Fibroblast of lung (primary cell): ENCODE results near the gene TAF11L11. TPM values are rescaled to one million over a fixed set of nuclear protein-coding genes. Genes with fewer than 3 reads are reported as not detected.
"Not testable (repeated sequence)": the region's sequence is repeated elsewhere in the genome, so short reads cannot be mapped to it uniquely, and the experiment has no call there.

Experiments
- DNase-seq, 2 donors: peaks; one replicate each; pipeline versions ENCODE4 v3.0.0 to v3.0.0-alpha.2; 2010; ENCODE audit warnings: low read depth in 2 of 2
- H2AFZ ChIP-seq: 2 replicates; pipeline ENCODE4 v1.5.1; 2012; ENCODE audit warnings: low read length, control low read depth, inconsistent platforms
- H3K27ac ChIP-seq: 2 replicates; pipeline ENCODE4 v1.5.1; 2011; ENCODE audit warnings: low read length, control low read depth; ENCODE audit not compliant: insufficient read depth
- H3K27me3 ChIP-seq: 2 replicates; pipeline ENCODE4 v1.5.1; 2011; ENCODE audit warnings: mild to moderate bottlenecking, low read length; ENCODE audit not compliant: control insufficient read depth, insufficient read depth
- H3K36me3 ChIP-seq: 2 replicates; pipeline ENCODE4 v1.5.1; 2011; ENCODE audit warnings: low read length; ENCODE audit not compliant: control insufficient read depth, insufficient read depth
- H3K4me1 ChIP-seq: 2 replicates; pipeline ENCODE4 v1.5.1; 2011; ENCODE audit warnings: low read length; ENCODE audit not compliant: control insufficient read depth, insufficient read depth; ENCODE audit errors: extremely low read depth
- H3K4me2 ChIP-seq: 2 replicates; pipeline ENCODE4 v1.5.1; 2011; ENCODE audit warnings: low read length, control low read depth; ENCODE audit not compliant: insufficient read depth; ENCODE audit errors: extremely low read depth
- H3K4me3 ChIP-seq, 4 experiments: fragments of 200-600 bp in 1 of 4; sonication (generic) in 1 of 4; replicated peaks in 1 of 4; 2 replicates each; pipeline ENCODE4 v1.5.1; 2011 to 2016; ENCODE audit warnings: low read length in 4 of 4, low read depth in 3 of 4, mild to moderate bottlenecking in 3 of 4, control low read depth in 2 of 4, inconsistent platforms in 1 of 4, mixed read lengths in 1 of 4; ENCODE audit not compliant: insufficient read depth in 1 of 4; ENCODE audit errors: control extremely low read depth in 1 of 4
- H3K79me2 ChIP-seq: 2 replicates; pipeline ENCODE4 v1.5.1; 2012; ENCODE audit warnings: mild to moderate bottlenecking, low read length, inconsistent platforms; ENCODE audit not compliant: control insufficient read depth, insufficient read depth
- H3K9ac ChIP-seq: 2 replicates; pipeline ENCODE4 v1.5.1; 2011; ENCODE audit warnings: mild to moderate bottlenecking, low read length, control low read depth; ENCODE audit not compliant: insufficient read depth
- H3K9me3 ChIP-seq: 2 replicates; pipeline ENCODE4 v1.5.1; 2012; ENCODE audit warnings: low read depth, low read length; ENCODE audit not compliant: control insufficient read depth, insufficient read depth
- H4K20me1 ChIP-seq: 2 replicates; pipeline ENCODE4 v1.5.1; 2011; ENCODE audit warnings: low read length; ENCODE audit not compliant: control insufficient read depth, insufficient read depth; ENCODE audit errors: extremely low read depth
- polyA minus RNA-seq: library from RNA; depleted of rRNA, polyadenylated mRNA; stranded (reverse); fragments of >200 nt; gene quantifications from 2 replicates; pipeline ENCODE4 v1.2.3, GENCODE V29; 2011; ENCODE audit warnings: low replicate concordance
- polyA plus RNA-seq, 2 donors: library from polyadenylated mRNA; depleted of rRNA in 1 of 2; stranded (reverse) in 1 of 2; unstranded in 1 of 2; fragments of >200 nt; gene quantifications; 2 replicates each; pipeline ENCODE4 v1.2.1, GENCODE V29; 2011 to 2012; ENCODE audit warnings: missing spikeins in 1 of 2
- total RNA-seq: library from RNA; depleted of rRNA; stranded (reverse); fragments of >200 nt; gene quantifications from 2 replicates; pipeline ENCODE4 v1.2.1, GENCODE V29; 2014

The TAF11L11 gene
- total RNA-seq (not detected in 2 replicates), polyA plus RNA-seq (not detected in 2 replicates), polyA minus RNA-seq (not detected in 2 replicates)
- not detected in 2 replicates for polyA plus RNA-seq (2012)

DNA sequence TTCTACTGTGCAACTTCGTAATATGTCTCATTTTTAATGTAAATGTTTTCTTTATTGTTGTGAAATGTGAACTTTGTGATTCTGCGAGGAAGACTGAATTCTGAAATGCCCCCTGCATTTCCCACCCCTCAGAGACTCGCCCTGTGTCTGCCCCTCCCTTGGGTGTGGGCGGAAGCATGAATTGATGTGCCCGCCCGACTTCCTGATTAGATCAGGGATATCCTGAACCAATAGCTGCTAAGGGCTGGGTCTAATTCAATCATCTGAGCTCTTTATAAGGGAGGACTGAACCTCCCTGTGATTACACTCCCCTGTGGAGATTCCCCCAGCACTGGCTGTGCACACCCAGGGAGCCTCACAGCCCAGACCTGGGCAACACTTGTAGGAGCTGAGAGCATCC, at the start of gene TAF11L11:
TSS of gene TAF11L11 (plus strand) at position 304 of the 400 bp plus-strand sequence.
- not testable (repeated sequence) for H3K9ac ChIP-seq, H3K9me3 ChIP-seq, H3K4me1 ChIP-seq, H3K79me2 ChIP-seq, H2AFZ ChIP-seq, H3K4me3 ChIP-seq, H3K4me2 ChIP-seq, DNase-seq, H3K27ac ChIP-seq, H4K20me1 ChIP-seq, H3K36me3 ChIP-seq, H3K27me3 ChIP-seq

GRCh38 chr5:17585658-17586057, 18.3 kb upstream of the TAF11L11 start, which contains the start of gene TAF11L7:
Gene TAF11L7, minus strand, starts transcription at chr5:17585758.
- H2AFZ ChIP-seq, H3K27me3 ChIP-seq, H3K27ac ChIP-seq, H3K9ac ChIP-seq, H3K79me2 ChIP-seq, H3K4me3 ChIP-seq, H4K20me1 ChIP-seq, H3K9me3 ChIP-seq, H3K4me1 ChIP-seq, H3K36me3 ChIP-seq, DNase-seq, H3K4me2 ChIP-seq: not testable (repeated sequence)

- not testable (repeated sequence) for H2AFZ ChIP-seq, H3K9ac ChIP-seq, H4K20me1 ChIP-seq, DNase-seq, H3K9me3 ChIP-seq, H3K79me2 ChIP-seq, H3K36me3 ChIP-seq, H3K4me1 ChIP-seq, H3K27ac ChIP-seq, H3K4me2 ChIP-seq, H3K27me3 ChIP-seq, H3K4me3 ChIP-seq
Measured at GRCh38 chr5:17590860-17591259, 13.1 kb upstream of the TAF11L11 start, which contains the start of gene TAF11L8. Gene TAF11L8, minus strand, starts transcription at chr5:17590960.

- not testable (repeated sequence) for H3K4me2 ChIP-seq, H2AFZ ChIP-seq, H4K20me1 ChIP-seq, H3K4me3 ChIP-seq, H3K79me2 ChIP-seq, H3K36me3 ChIP-seq, H3K27ac ChIP-seq, DNase-seq, H3K9me3 ChIP-seq, H3K27me3 ChIP-seq, H3K4me1 ChIP-seq, H3K9ac ChIP-seq
Measured at GRCh38 chr5:17594255-17594654, 9.7 kb upstream of the TAF11L11 start, which contains the start of gene TAF11L9. Gene TAF11L9, minus strand, starts transcription at chr5:17594394.

DNA sequence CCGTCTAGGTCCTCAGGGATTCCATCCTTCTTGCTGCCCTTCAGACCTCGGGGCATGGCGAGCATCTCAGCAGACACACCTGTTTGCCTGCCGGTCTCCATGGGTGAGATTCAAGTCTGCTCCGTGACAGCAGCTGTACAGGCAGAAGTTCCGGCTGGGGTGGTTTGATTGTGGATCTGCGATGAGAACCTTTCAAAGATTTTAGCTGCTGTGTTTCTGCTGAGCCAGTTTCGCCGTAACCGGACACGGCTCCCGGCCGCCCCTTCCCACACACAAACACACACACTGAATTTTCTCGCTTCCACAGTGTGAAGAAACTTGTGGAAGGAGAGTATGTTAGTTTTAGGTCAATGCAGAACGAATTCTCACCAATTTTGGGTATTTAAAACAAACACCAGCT, 6.3 kb upstream of the TAF11L11 start, which contains the start of gene TAF11L10:
TSS of gene TAF11L10 (minus strand) at position 101 of the 400 bp plus-strand sequence.
- not testable (repeated sequence) for H3K4me3 ChIP-seq, H4K20me1 ChIP-seq

More for the DNA sequence above, 6.3 kb upstream of the TAF11L11 start, which contains the start of gene TAF11L10:
- H3K27ac ChIP-seq, DNase-seq, H3K4me1 ChIP-seq, H2AFZ ChIP-seq, H3K27me3 ChIP-seq, H3K36me3 ChIP-seq, H3K9ac ChIP-seq, H3K79me2 ChIP-seq, H3K9me3 ChIP-seq, H3K4me2 ChIP-seq: not testable (repeated sequence)
